Midbrain (tissue), 1 donor: ENCODE data around the gene PRDM15.
A peak's percentile ranks its signal among the peaks of the same experiment; 100 is the strongest.

Source experiments
- DNase-seq: peaks from one replicate; lab custom pipeline; 2025; lab: John Stamatoyannopoulos, UW

The PRDM15 gene, protein sequence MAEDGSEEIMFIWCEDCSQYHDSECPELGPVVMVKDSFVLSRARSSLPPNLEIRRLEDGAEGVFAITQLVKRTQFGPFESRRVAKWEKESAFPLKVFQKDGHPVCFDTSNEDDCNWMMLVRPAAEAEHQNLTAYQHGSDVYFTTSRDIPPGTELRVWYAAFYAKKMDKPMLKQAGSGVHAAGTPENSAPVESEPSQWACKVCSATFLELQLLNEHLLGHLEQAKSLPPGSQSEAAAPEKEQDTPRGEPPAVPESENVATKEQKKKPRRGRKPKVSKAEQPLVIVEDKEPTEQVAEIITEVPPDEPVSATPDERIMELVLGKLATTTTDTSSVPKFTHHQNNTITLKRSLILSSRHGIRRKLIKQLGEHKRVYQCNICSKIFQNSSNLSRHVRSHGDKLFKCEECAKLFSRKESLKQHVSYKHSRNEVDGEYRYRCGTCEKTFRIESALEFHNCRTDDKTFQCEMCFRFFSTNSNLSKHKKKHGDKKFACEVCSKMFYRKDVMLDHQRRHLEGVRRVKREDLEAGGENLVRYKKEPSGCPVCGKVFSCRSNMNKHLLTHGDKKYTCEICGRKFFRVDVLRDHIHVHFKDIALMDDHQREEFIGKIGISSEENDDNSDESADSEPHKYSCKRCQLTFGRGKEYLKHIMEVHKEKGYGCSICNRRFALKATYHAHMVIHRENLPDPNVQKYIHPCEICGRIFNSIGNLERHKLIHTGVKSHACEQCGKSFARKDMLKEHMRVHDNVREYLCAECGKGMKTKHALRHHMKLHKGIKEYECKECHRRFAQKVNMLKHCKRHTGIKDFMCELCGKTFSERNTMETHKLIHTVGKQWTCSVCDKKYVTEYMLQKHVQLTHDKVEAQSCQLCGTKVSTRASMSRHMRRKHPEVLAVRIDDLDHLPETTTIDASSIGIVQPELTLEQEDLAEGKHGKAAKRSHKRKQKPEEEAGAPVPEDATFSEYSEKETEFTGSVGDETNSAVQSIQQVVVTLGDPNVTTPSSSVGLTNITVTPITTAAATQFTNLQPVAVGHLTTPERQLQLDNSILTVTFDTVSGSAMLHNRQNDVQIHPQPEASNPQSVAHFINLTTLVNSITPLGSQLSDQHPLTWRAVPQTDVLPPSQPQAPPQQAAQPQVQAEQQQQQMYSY

DNA sequence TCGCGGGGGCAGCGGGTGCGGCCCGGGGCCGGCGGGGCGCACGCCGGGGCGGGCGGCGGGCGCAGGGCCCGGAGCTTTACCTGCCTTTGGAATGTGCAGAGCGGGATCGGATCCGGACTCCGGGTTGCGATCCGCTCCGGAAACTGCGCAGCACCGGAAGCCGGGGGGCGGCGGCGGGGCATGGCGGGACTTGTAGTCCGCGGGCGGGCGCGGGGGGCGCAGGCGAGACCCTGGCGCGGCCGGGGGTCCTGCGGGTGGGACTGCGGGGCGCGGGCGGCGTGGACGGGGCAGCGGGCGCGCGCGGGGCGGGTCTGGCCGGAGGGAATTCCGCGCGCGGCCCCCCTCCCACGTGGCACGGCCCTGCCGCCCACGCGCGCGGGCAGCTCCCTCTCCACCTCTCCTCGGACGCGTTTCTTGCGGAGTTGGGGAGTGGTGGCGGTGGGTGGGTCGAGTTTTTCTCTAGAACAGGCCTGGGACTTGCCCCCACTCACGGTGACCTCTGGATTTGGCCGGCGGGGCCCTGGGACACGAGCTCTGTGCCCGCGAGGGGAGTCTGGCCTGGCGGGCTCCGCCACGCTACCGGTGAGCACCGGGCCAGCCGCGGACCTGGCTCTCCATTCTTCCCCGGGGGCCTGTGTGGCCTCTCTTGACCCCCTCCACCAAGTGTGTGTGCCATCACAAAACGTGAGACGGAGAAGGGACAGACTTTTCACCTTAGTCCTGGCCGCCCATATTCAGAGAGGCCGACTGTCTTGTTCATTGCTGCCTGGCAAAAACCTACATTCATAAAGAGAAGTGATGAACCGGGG lies at the start of gene PRDM15:
Gene PRDM15, minus strand, starts transcription at position 155 of the 809 bp plus-strand sequence. CDS start 18,981 bp downstream, outside the sequence.
- DNase-seq: peak; percentile 73

DNA sequence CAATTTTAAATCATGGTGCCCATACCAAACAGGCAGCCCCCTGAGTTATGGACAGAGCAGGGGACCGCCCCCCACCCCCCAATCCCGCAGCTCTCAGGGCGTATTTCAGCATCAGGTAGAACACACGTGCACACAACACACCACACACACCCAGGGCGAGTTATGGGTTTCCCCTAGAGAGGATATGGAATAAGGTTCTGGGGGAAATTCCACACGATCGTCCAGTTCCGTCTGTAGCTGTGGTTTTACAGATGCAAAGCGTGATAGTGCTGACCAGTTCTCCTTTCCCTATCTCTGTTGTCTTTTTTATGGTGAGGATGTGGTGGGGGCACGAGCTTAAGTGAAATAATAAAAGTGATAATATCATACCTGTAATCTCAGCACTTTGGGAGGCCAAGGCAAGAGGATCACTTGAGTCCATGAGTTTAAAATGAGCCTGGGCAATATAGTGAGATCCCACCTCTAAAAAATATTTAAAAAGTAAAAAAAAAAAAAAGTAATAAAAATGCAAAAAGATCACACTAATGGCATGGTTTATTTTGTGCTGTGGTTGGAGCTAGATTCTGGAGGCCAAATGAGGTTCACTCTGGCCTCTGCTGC lies 49.6 kb upstream of the PRDM15 start:
- DNase-seq: no peak

DNA sequence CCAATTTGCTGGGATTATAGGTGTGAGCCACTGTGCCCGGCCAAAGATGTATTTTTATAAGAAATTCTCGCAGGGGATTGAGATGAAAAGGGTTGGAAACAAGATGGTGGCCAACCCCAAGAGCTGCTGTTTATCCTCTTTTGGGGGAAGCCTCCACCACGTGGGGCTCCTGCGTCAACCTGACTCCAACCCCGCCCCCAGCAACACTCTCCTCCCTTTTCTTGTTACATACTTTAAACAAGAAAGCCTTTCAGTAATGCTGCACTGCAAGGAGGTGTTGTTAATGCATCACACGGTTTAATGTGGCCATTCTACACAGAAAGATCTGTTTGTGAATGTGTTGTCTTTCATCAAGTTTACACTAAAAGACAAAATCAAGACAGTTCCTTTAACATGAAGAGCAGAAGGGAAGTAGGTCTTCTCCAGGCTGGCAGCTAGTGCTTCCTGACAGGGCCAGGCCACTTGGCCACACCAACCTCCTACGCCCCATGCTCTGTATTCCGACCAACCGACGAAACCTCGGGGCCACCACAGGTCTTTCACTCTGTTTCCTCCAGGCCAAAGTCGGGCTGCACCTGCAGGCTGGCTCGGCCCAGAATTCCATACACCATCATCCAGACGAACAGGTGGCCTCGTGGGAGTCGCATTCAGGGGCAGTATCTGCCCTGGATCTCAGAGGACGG lies 48.7 kb upstream of the PRDM15 start:
- DNase-seq: no peak

DNA sequence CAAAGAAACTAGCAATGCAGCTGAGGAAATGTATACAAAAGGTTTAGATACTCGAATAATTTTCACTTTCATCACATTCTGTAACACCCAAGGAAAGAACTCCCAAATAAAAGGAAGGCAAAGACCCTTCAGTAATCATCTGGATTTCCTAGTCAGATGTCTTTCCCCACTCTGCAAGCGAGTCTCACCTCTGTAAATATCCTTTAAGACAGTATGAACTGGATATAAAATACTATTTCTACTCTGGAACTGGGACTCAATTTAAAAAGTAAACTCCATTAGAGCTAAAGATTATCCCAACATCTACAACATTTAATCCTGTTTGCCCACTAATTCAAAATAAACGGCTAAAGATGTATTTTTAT lies 47.6 kb upstream of the PRDM15 start:
- no peak for DNase-seq

DNA sequence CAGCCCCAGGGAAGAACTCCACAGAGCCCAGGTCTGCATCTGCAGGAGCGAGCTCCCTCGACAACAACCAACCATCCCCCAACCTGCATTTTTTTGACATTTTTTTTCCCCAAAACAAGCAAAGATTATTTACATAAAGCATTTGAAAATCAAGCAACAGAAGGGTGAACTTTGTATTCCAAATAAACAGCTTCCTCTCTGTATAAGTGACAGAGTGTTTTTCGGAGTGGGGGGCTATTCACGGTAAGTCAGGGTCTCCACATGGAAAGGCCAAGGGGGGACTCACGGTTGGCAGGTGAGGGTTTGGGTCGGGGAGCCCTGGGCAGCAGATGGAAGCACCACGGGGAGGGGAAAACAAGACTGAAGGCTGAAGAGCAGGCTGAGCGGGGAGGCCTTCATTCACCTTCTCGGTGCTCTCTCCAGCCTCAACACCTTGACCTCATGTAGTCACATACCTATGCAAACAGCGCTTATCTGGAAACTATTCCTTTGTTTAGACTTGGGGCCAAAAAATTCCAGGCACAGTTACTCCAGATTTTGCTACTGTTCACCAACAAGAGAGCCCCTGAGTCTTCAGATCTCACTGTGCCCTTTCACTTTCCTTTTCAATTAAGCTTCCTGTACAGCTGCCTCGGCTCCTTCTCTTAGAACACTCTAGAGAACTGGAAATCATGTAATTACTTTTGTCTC lies 47.1 kb upstream of the PRDM15 start:
- peak; percentile 49 for DNase-seq

DNA sequence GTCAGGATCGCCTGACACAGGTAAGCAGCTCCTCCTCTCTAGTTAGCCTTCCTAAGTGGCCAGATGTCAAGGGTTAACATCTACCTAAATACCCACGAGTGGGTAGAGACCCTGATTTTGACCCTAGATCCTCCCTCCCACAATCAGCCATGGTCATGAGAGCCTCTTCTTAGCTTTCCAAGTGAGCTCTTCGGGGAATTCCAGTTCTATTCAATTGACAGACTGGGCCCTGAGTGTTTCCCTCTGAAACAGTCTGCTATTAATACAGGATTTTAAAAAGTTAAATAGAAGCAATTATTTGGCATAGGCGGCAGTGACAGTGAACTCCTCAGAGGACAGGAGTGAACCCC lies 46.6 kb upstream of the PRDM15 start:
- DNase-seq: no peak

DNA sequence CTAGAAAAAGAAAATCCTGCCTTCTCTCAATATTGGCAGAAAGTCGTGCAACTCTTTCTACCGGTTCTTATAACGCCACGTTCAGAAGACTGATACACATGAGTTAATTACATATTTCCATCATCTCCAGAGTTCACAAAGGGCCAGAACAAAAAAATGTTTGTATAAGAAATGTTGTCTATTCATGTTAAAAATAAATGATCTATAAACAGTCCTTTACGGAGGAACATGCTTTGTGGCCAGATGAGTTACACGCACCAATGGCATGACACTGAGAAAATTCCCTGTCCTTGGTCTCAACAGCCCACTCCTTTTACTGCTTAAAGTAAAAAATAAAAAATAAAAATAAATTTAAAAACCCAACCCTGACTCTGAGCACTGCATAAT lies 45.2 kb upstream of the PRDM15 start:
- DNase-seq: no peak

DNA sequence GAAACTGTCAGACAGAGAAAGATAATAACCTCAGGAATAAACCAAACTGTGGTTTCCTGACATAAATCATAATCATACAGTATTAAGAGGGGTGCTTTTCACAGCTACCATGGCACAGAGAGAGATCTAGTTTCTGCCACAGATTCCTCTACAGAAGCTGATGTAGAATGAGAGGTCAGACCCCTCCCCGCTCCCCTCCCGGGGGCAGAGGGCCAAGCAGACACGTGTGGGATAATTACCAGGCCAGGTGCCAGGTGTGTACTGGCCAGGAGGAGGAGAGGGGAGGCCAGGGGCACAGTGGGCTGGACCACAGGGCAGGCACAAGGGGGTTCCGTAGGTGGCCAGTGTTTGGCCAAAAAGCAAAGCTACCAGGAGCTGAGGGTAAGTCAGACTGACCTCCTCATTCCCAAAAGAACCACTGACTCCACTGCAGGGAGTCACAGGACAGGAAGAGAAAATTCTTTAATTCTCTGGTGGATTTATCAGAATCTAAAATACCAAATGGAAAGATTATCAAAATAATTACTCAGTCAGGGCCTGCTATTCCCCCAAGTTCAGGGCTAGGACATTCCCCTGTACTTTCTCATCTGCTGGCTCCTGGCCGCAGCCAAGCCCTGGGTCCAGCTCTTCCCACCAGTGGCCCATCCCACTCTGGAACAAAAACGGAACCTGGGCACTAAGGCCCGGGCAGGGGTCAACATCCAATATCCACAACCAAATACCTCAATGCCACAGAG lies 44.7 kb upstream of the PRDM15 start:
- DNase-seq: no peak

DNA sequence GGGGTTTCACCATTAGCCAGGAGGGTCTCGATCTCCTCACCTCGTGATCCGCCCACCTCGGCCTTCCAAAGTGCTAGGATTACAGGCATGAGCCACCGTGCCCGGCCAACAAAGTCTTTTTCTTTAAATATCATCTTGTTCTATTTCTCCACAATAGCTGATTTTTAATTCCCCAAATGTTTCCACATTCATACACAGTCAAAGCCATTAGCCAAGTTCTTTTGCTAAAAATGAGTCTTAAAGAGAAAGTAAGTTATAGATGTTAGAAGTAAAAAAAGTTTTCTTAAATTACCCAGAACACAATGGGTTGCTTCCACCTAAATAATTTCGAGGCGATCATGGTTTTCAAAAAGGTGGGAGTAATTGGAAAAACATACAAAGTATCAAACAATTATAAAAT lies 44.0 kb upstream of the PRDM15 start:
- no peak for DNase-seq

DNA sequence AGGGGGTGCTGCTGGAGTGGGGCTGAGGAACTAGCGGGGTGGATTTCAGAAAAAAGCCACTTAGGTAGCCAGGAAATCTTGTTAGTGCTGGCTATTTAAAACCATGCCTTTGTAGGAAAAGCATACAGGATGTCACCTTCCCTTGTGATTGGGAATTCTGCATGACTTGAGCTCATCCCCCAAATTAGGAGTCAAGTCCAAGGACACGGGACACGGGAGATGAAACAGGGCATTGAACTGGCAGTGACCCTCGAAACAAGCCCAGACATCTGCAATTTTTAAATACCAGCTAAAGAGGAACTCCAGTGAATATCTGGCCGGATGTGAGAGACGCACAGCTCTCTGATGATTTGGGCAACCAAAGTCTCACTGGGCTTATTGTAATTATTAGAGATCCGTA lies 41.9 kb upstream of the PRDM15 start:
- no peak for DNase-seq

DNA sequence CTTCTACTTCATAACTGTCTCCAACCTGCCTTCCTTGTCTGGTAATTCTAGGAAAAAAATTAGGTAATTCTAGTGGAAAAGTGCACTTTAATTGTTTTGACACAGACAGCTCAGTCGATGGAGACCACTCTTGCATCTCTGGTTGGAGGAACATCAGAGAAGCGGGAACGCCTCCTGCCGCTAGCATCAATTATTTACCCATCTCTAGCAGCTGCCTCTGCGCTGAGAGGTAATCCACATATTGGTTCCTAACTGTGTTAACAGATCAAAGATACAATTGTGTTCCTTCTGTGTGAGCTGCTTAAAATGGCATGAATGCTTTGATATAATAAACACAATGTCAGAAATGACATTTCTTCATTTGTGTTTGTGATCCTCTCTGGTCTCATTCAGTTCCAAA lies 41.3 kb upstream of the PRDM15 start:
- DNase-seq: no peak

DNA sequence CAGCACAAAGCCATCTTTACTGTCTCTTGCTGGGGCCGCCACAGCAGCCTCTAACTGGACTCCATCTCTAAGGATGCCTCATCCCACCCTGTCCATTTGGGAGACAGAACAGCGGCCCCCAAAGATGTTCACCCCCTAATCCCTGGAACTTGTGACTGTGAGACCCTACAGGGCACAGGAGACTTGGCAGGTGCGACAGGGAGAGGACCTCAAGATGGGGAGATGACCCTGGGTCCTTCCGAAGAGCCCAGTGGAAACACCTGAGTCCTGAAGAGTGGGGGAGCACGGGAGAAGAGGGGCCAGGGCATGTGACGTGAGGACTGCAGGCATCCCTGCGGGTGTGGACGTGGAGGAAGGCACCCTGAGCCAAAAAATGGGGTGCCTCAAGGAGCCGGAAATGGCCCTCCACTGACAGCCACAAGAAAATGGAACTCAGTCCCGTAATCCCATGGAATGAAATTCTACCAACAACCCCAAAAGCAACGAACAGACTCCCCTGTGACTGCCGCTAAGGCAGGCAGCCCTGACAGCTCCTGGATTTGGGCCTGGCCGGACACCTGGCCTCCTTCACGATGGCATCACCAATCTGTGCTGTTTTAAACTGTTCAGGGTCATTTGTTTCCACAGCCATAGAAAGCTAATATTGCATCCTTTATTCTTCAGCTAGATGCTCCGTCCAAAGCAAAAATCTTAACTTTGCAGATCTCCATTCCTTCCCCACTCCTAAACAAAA lies 40.7 kb upstream of the PRDM15 start:
- DNase-seq: no peak

DNA sequence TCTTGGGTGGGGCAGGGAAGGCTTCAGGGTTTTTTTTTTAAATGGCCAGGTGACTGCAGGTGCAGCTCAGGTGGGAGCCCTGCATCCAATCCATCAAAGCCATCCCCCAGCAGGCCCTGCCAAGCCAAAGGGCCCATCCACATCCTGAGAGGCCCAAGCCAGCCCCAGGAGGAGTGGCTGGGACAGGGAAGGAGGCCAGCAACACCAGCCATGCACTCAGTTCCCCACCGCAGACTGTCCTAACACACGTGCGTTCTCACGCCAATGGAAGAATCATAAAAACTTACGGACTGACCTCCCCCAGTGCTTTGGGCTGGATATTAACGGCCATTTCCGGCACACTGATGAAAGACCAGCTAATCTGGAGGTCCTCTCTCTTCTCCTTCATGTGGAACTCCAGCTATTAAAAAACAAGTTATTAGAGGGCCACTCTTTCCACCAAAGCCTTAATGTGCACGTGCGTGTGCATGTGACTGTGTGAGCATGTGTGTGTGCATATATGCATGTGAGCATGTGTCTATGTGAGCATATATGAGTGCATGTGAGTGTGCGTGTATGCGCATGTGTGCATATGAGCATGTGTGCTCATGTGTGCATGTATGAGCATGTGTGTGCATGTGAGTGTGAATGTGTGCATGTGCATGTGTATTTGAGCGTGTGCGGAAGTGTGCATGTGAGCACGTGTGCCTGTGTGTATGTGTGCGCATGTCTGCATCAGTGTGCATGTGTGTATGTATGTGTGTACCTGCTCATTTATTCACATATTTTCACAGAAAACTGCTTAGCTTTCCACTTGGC lies 39.6 kb upstream of the PRDM15 start:
- DNase-seq: no peak

DNA sequence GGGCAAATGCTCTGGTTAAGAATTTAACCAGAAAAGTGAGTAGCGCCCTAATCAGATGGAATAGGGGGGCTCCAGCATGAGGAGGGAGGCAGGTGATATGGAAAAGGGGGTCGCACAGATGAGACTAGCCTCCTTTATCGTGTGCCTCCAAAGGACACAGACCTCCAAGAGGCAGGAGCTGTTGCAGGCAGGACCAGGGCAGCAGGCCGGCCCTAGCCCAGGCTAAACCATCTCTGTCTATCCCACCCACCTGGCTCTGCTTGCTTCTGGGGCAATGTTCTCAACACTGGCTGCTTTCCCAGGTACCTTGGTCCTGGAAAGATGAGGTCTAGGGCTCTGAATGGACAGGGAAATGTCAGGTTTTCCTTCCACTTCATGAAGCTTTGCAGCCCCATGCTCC lies 38.4 kb upstream of the PRDM15 start:
- DNase-seq: no peak

DNA sequence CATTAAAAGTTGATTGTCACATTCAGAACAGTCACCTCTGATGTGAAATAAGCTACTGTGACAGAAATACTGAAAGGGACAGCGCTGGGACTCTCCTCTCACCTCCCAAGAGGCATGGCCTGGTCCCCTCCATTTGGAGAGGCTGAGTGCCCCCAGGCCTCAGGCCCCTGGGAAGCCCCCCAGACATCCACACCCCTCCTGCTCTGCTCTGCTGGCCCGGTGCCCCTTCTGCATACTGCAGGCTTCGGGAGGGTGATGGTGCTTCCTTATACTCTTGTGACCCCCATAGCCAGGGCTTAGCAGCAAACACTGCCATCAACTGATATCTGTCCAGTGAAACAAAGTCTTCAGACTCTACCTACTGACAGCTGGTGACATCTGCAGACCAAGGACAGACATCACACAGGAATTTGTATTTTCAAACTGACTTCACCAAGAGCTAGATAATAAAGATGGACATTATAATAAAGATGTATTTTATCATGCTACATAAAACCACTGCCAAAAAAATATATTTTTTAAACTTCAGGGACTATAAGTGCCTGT lies 37.8 kb upstream of the PRDM15 start:
- no peak for DNase-seq

DNA sequence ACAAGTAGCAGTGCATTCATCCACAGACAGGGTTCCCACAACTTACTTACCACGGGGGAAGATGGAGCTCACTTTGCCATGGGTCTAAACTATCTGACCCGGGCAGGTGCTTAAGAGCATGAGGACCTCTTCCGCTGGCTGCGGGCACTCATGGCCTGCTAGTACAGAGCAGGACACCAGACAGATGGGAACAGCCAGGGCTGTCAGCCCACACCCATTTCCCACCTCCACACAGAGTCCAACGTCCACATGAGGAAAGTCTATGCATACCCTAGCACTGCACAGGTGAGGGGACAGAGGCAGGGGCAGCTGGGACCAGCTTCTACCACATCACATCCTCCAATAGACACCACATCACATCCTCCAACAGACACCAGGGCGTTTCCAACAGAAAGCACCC lies 35.8 kb upstream of the PRDM15 start:
- DNase-seq: no peak

DNA sequence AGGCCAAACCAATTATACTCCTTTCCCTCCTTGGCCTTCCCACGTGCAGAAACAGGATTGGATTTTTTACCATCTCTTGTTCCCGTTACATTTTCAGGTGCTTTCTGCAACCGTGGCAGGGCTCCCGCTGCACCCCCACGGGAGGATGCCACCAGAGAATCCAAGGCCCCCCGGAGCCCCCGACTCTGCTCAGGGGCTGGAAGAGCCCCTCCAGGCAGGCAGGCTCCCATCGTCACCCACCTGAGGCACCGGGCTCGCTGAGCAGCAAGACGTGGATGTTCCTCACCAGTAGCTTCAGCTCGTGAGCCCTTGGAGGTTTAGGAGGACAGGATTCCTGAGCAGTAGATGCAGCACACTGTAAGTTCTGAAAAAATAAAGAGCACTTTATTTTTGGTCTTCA lies 35.2 kb upstream of the PRDM15 start:
- no peak for DNase-seq

DNA sequence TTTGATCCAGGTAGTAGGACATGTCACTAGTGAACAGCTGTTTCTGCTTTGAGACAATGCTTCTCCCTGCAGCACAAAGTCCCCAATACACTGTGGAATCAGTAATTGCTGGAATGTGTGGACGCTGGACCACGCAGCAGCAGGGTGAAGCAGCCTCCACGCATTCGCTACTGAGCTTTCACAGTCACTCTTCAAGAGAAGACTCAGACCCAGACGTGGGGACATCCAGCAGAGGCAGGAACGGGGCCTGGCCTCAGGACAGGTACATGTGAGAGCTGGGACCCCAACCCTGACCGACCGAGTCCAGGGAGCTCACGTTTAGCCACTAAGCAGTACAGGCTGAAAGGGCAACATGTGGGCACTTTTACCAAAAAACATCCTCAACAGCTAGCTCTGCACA lies 34.1 kb upstream of the PRDM15 start:
- DNase-seq: no peak
